HL-60 (cell line): Measurements from ENCODE around the gene FBN1.

Source experiments
- DNase-seq, 2 experiments: peaks; one replicate each; pipeline ENCODE4 v3.0.0-alpha.2; 2010 to 2020; ENCODE audit warnings: low read depth in 1 of 2, low spot score in 1 of 2
- H3K27ac ChIP-seq: fragments of 250-450 bp; sonication (Bioruptor Pico); replicated peaks from 2 replicates; pipeline ENCODE4 v1.5.1; 2020; ENCODE audit warnings: mild to moderate bottlenecking, moderate library complexity
- H3K27me3 ChIP-seq: fragments of 250-450 bp; sonication (Bioruptor Pico); 2 replicates; pipeline ENCODE4 v1.5.1; 2021; ENCODE audit warnings: mild to moderate bottlenecking, moderate library complexity; ENCODE audit not compliant: insufficient read depth, poor library complexity, severe bottlenecking
- H3K4me3 ChIP-seq: replicated peaks from 2 replicates; pipeline ENCODE4 v1.5.1; 2011; ENCODE audit warnings: mild to moderate bottlenecking, control low read depth, low read length; ENCODE audit not compliant: insufficient read depth
- GABPA ChIP-seq: IDR thresholded peaks from 2 replicates; pipeline ENCODE4 v1.6.1; 2012; ENCODE audit warnings: low read depth
- POLR2AphosphoS5 ChIP-seq: IDR thresholded peaks from 2 replicates; pipeline ENCODE4 v1.6.1; 2012; ENCODE audit warnings: low read depth
- SPI1 ChIP-seq: IDR thresholded peaks from 2 replicates; pipeline ENCODE4 v1.6.1; 2012; ENCODE audit warnings: low read depth, mild to moderate bottlenecking, borderline replicate concordance
- TF ChIP-seq, protein P1 (sequence below): IDR thresholded peaks from one replicate; pipeline ENCODE4 v1.5.1; 2011; ENCODE audit warnings: low read length, control low read depth, inconsistent platforms; ENCODE audit not compliant: insufficient read depth
- TF ChIP-seq, protein P2 (sequence below): IDR thresholded peaks from 2 replicates; pipeline ENCODE4 v1.6.1; 2012; ENCODE audit warnings: low read depth; ENCODE audit not compliant: insufficient replicate concordance

The FBN1 gene

DNA sequence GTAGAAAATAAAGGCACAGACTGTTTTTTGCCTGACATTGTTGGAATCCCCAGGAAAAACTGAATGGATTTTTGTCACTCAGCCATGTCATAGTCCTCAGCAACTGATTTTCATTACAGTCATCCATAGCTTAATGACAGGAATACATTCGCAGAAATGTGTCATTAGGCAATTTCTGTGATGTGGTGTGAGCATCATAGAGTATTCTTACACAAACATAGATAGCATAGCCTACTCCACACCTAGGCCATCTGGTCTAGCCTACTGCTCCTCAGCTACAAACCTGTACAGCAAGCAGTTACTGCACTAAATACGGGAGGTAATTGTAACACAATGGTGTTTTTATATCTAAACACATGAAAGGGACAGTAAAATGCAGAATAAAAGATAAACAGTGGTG lies 34.4 kb upstream of the FBN1 start:
- no peaks in the 10 kb centered on the region for H3K27me3 ChIP-seq
- no peak overlapping the region for H3K4me3 ChIP-seq
- no peak overlapping the region for H3K27ac ChIP-seq
- DNase-seq: no peak
- no peak for TF ChIP-seq SPI1
- TF ChIP-seq, protein P1, sequence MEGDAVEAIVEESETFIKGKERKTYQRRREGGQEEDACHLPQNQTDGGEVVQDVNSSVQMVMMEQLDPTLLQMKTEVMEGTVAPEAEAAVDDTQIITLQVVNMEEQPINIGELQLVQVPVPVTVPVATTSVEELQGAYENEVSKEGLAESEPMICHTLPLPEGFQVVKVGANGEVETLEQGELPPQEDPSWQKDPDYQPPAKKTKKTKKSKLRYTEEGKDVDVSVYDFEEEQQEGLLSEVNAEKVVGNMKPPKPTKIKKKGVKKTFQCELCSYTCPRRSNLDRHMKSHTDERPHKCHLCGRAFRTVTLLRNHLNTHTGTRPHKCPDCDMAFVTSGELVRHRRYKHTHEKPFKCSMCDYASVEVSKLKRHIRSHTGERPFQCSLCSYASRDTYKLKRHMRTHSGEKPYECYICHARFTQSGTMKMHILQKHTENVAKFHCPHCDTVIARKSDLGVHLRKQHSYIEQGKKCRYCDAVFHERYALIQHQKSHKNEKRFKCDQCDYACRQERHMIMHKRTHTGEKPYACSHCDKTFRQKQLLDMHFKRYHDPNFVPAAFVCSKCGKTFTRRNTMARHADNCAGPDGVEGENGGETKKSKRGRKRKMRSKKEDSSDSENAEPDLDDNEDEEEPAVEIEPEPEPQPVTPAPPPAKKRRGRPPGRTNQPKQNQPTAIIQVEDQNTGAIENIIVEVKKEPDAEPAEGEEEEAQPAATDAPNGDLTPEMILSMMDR: no peak
- TF ChIP-seq, protein P2, sequence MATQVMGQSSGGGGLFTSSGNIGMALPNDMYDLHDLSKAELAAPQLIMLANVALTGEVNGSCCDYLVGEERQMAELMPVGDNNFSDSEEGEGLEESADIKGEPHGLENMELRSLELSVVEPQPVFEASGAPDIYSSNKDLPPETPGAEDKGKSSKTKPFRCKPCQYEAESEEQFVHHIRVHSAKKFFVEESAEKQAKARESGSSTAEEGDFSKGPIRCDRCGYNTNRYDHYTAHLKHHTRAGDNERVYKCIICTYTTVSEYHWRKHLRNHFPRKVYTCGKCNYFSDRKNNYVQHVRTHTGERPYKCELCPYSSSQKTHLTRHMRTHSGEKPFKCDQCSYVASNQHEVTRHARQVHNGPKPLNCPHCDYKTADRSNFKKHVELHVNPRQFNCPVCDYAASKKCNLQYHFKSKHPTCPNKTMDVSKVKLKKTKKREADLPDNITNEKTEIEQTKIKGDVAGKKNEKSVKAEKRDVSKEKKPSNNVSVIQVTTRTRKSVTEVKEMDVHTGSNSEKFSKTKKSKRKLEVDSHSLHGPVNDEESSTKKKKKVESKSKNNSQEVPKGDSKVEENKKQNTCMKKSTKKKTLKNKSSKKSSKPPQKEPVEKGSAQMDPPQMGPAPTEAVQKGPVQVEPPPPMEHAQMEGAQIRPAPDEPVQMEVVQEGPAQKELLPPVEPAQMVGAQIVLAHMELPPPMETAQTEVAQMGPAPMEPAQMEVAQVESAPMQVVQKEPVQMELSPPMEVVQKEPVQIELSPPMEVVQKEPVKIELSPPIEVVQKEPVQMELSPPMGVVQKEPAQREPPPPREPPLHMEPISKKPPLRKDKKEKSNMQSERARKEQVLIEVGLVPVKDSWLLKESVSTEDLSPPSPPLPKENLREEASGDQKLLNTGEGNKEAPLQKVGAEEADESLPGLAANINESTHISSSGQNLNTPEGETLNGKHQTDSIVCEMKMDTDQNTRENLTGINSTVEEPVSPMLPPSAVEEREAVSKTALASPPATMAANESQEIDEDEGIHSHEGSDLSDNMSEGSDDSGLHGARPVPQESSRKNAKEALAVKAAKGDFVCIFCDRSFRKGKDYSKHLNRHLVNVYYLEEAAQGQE: no peak

DNA sequence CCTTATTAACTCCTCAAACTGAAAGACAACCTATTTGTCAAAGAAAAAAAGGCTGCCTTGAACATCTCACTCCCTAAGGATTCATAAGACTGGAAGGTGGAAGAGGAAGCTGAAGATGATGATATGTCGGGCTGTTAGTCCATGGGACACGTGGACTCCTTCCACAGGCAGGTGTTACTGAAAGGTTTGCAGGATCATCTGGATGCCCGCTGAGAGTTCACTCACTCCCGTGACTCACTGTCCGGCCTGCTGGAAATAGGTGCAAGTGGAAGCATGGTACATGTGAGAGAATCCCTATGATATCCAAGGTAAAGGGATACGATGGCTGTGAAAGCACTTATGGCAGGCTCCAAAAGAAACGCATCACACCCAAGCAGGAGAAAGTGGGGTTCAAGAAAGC lies 33.3 kb upstream of the FBN1 start:
- Histone ChIP-seq H3K27ac (no peak overlapping the region), H3K4me3 (no peak overlapping the region), H3K27me3 (no peaks in the 10 kb centered on the region)
- no peak for DNase-seq
- no peak for TF ChIP-seq POLR2AphosphoS5
- no peak for TF ChIP-seq GABPA
- TF ChIP-seq SPI1: no peak
- TF ChIP-seq, protein P2: no peak
- TF ChIP-seq, protein P1: no peak

DNA sequence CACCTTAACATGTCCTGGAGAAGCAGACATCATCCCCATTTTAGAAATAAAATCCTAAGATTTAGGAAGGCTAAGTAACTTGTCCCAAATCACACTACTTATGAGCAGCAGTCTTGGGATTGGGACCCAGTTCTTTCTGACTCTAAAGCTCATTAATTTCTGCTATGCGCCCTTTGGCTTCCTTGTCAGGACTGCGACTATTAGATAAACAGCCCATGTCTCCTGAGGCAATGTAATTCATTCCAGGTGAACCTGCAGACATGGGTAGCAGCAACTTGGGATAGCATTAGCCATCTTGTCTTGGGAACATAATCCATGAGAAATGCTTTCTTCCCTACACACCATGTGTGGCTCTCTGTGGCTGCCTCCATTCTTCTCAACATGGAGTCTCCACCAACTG lies 32.3 kb upstream of the FBN1 start:
- TF ChIP-seq, protein P2: no peak
- TF ChIP-seq POLR2AphosphoS5 (no peak), GABPA (no peak), SPI1 (no peak)
- TF ChIP-seq, protein P1: no peak
- H3K27ac ChIP-seq: no peak overlapping the region
- no peak overlapping the region for H3K4me3 ChIP-seq
- H3K27me3 ChIP-seq: no peaks in the 10 kb centered on the region
- DNase-seq: no peak
